Keratinocyte (primary cell): ENCODE data around the gene NID2. TPM values are rescaled to one million over a fixed set of nuclear protein-coding genes. Genes with fewer than 3 reads are reported as not detected.

Experiments
- DNase-seq: peaks from one replicate; pipeline ENCODE4 v3.0.0-alpha.2; 2011; ENCODE audit warnings: low read depth, missing footprints, low spot score
- FAIRE-seq: peaks from 2 replicates; lab custom pipeline; 2011; peaks lifted over from hg19 to GRCh38; lab: Jason Lieb, UNC
- H2AFZ ChIP-seq: 2 replicates; pipeline ENCODE4 v1.6.0; 2012; ENCODE audit warnings: low read length, control low read depth, inconsistent platforms; ENCODE audit not compliant: control insufficient read depth
- H3K27ac ChIP-seq: 2 replicates; pipeline ENCODE4 v1.5.1; 2011; ENCODE audit warnings: low read length; ENCODE audit not compliant: control insufficient read depth, insufficient read depth
- H3K27me3 ChIP-seq: 3 replicates; pipeline ENCODE4 v1.6.0; 2011; ENCODE audit warnings: low read length; ENCODE audit not compliant: control insufficient read depth, insufficient read depth; ENCODE audit errors: extremely low read depth
- H3K36me3 ChIP-seq, 2 experiments: 2 replicates in 1 of 2; 3 replicates in 1 of 2; pipeline ENCODE4 v1.5.1; 2011; ENCODE audit warnings: low read length in 2 of 2, mild to moderate bottlenecking in 1 of 2; ENCODE audit not compliant: control insufficient read depth in 2 of 2, insufficient read depth in 2 of 2; ENCODE audit errors: extremely low read depth in 1 of 2
- H3K4me1 ChIP-seq: 3 replicates; pipeline ENCODE4 v1.5.1; 2011; ENCODE audit warnings: low read length; ENCODE audit not compliant: control insufficient read depth, insufficient read depth; ENCODE audit errors: extremely low read depth
- H3K4me2 ChIP-seq: 3 replicates; pipeline ENCODE4 v1.6.0; 2011; ENCODE audit warnings: low read depth, low read length; ENCODE audit not compliant: control insufficient read depth, insufficient read depth; ENCODE audit errors: extremely low read depth
- H3K4me3 ChIP-seq, 3 experiments: fragments of 200-600 bp in 1 of 3; sonication (generic) in 1 of 3; 2 replicates in 2 of 3; 3 replicates in 1 of 3; pipeline ENCODE4 v1.5.1; 2011 to 2016; ENCODE audit warnings: low read length in 3 of 3, mild to moderate bottlenecking in 3 of 3, control low read depth in 2 of 3, inconsistent platforms in 1 of 3, low read depth in 1 of 3, mixed read lengths in 1 of 3, mixed run types in 1 of 3, moderate library complexity in 1 of 3; ENCODE audit not compliant: control insufficient read depth in 2 of 3, insufficient read depth in 2 of 3; ENCODE audit errors: extremely low read depth in 1 of 3
- H3K79me2 ChIP-seq: 2 replicates; pipeline ENCODE4 v1.6.0; 2012; ENCODE audit warnings: low read length; ENCODE audit not compliant: control insufficient read depth, insufficient read depth
- H3K9ac ChIP-seq: 3 replicates; pipeline ENCODE4 v1.6.0; 2011; ENCODE audit warnings: low read length; ENCODE audit not compliant: control insufficient read depth, insufficient read depth; ENCODE audit errors: extremely low read depth
- H3K9me1 ChIP-seq: 3 replicates; pipeline ENCODE4 v1.6.0; 2011; ENCODE audit warnings: low read length; ENCODE audit not compliant: control insufficient read depth, insufficient read depth; ENCODE audit errors: extremely low read depth
- H3K9me3 ChIP-seq: 2 replicates; pipeline ENCODE4 v1.5.1; 2012; ENCODE audit warnings: low read depth, low read length; ENCODE audit not compliant: control insufficient read depth
- H4K20me1 ChIP-seq: 3 replicates; pipeline ENCODE4 v1.6.0; 2011; ENCODE audit warnings: low read length; ENCODE audit not compliant: control insufficient read depth, insufficient read depth; ENCODE audit errors: extremely low read depth
- EZH2 ChIP-seq: IDR thresholded peaks from one replicate; pipeline ENCODE4 v1.6.1; 2012; ENCODE audit warnings: inconsistent platforms, mild to moderate bottlenecking, low read length, moderate library complexity
- dilution Hi-C: fragments of 300-500 bp; cut with MboI; formaldehyde crosslinking; loops from one replicate; pipeline ENCODE4 v1.7.0; 2020; ENCODE audit warnings: low sequenced_read_pairs; ENCODE audit not compliant: extremely low pct_ligation_motif_present
- polyA plus RNA-seq, 5 experiments: library from polyadenylated mRNA; depleted of rRNA in 3 of 5; stranded (reverse) in 3 of 5; stranded (forward) in 1 of 5; unstranded in 1 of 5; fragments of >200 nt; gene quantifications; 1 replicate in 1 of 5; 2 replicates in 3 of 5; 3 replicates in 1 of 5; pipeline versions ENCODE4 v1.2.1 to v1.2.3, GENCODE V29; 2011 to 2012; ENCODE audit warnings: missing spikeins in 2 of 5, low read depth in 1 of 5, low replicate concordance in 1 of 5
- TF ChIP-seq, protein P1 (sequence below), 3 experiments: IDR thresholded peaks in 1 of 3; conservative IDR thresholded peaks in 1 of 3; optimal IDR thresholded peaks in 1 of 3; 2 replicates in 2 of 3; 3 replicates in 1 of 3; pipeline versions ENCODE3 to v1.5.1; 2011; ENCODE audit warnings: low read length in 3 of 3, mild to moderate bottlenecking in 3 of 3, moderate library complexity in 2 of 3, control low read depth in 1 of 3, inconsistent platforms in 1 of 3; ENCODE audit not compliant: insufficient read depth in 2 of 3; ENCODE audit errors: extremely low read depth in 1 of 3

Gene NID2
- polyA plus RNA-seq, 1 donor (not counting 4 experiments of a cell fraction or from before 2014, with no cell fraction given) = 1.7 TPM

DNA sequence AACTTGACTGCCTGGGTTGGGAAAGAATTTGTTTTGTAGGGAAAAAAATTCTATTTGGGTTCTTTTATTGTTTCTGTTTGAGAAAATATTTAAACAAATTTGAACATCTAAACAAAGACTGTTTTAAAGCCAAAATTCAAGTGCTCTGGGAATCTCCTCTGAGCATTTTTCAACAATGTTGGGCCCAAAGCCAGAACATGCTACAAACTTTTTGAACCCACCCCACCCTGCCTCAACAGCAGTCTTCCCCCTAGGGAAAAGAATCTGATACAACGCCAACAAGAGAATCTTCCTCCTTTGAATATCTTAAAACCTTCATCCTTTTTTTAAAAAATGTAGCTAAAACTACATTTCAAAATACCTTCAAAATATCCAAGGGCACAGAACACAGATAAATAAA lies 20.4 kb upstream of the NID2 start:
- Histone ChIP-seq H3K4me3 (no peak overlapping the region), H3K27me3 (no peaks in the 10 kb centered on the region), H3K4me2 (no peak overlapping the region), H3K9ac (no peak overlapping the region), H4K20me1 (no peaks in the 10 kb centered on the region), H3K79me2 (no peaks in the 10 kb centered on the region), H3K9me3 (peaks cover 2% of the 10 kb centered on the region), H3K9me1 (no peaks in the 10 kb centered on the region), H3K27ac (no peak overlapping the region), H2AFZ (no peak overlapping the region), H3K4me1 (no peaks in the 10 kb centered on the region), H3K36me3 (no peaks in the 10 kb centered on the region)
- TF ChIP-seq, protein P1, sequence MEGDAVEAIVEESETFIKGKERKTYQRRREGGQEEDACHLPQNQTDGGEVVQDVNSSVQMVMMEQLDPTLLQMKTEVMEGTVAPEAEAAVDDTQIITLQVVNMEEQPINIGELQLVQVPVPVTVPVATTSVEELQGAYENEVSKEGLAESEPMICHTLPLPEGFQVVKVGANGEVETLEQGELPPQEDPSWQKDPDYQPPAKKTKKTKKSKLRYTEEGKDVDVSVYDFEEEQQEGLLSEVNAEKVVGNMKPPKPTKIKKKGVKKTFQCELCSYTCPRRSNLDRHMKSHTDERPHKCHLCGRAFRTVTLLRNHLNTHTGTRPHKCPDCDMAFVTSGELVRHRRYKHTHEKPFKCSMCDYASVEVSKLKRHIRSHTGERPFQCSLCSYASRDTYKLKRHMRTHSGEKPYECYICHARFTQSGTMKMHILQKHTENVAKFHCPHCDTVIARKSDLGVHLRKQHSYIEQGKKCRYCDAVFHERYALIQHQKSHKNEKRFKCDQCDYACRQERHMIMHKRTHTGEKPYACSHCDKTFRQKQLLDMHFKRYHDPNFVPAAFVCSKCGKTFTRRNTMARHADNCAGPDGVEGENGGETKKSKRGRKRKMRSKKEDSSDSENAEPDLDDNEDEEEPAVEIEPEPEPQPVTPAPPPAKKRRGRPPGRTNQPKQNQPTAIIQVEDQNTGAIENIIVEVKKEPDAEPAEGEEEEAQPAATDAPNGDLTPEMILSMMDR (optimal IDR thresholded peaks at IDR 0.05 in 1 of 3, IDR thresholded peaks at IDR 0.05 in 1 of 3, conservative IDR thresholded peaks at IDR 0.05 in 1 of 3; ENCODE audit: extremely low read depth in 1 of 3, insufficient read depth in 2 of 3, low read length in 3 of 3) = no peak
- TF ChIP-seq EZH2 = no peak
- FAIRE-seq (no peak), DNase-seq (no peak)
- dilution Hi-C loops = no loop called here

DNA sequence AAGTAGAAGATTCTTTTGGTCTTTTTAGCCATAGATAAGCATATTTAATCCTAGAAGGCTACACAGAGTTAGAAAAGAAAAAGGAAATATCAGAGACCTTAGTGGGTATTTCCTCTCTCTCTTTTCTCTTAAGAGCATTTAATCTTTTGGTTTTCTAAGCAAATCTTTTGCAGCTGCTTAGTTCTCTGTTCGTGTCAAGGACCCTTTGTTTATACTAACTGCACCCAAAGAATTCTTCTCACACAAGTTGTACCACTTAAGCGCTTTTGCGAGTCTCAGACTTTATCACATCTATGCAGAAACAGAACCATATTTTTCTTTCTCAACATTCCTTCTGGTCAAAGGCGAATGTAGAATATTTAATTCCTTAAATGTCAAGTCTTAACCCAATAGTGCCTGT lies 17.9 kb upstream of the NID2 start:
- dilution Hi-C loops = no loop called here
- no peak overlapping the region for H3K4me3 ChIP-seq
- FAIRE-seq = no peak

More for the DNA sequence above, 17.9 kb upstream of the NID2 start:
- no peaks in the 10 kb centered on the region for H3K9me1 ChIP-seq
- H3K9ac ChIP-seq = no peak overlapping the region
- H3K36me3 ChIP-seq = no peaks in the 10 kb centered on the region
- H3K4me2 ChIP-seq = no peak overlapping the region
- peaks cover 2% of the 10 kb centered on the region for H3K9me3 ChIP-seq
- TF ChIP-seq EZH2 = no peak
- TF ChIP-seq, protein P1 (optimal IDR thresholded peaks at IDR 0.05 in 1 of 3, IDR thresholded peaks at IDR 0.05 in 1 of 3, conservative IDR thresholded peaks at IDR 0.05 in 1 of 3; ENCODE audit: extremely low read depth in 1 of 3, insufficient read depth in 2 of 3, low read length in 3 of 3) = no peak
- H3K27me3 ChIP-seq = no peaks in the 10 kb centered on the region
- no peaks in the 10 kb centered on the region for H3K79me2 ChIP-seq
- peaks cover under 1% of the 10 kb centered on the region for H3K4me1 ChIP-seq
- H4K20me1 ChIP-seq = no peaks in the 10 kb centered on the region
- H2AFZ ChIP-seq = no peak overlapping the region
- no peak for DNase-seq
- H3K27ac ChIP-seq = no peak overlapping the region
